K562 (cell line): ENCODE data around the gene PARD3B. TPM values are rescaled to one million over a fixed set of nuclear protein-coding genes. Genes with fewer than 3 reads are reported as not detected.

Experiments
- ATAC-seq: fragments of 200-7000 bp; cut with Tn5 transposase; 3 replicates; pipeline ENCODE4 v1.9.1; 2020; ENCODE audit warnings: moderate library complexity
- BruUV-seq: library from RNA; stranded (reverse); fragments of 400-500 nt; replicated peaks from 2 replicates; lab custom pipeline; 2021; lab: Mats Ljungman, UMichigan
- CTCF ChIA-PET: fragments of 300-600 bp; formaldehyde crosslinking; extraction: SDS; loops from one replicate; lab custom pipeline; 2021; ENCODE audit warnings: low intra/inter-chr PET ratio; lab: Yijun Ruan, JAX
- POLR2A ChIA-PET: fragments of 300-600, 350-650 bp; sonication (Branson Sonifier 250); formaldehyde crosslinking; extraction: SDS; loops from one replicate; lab custom pipeline; 2021; ENCODE audit warnings: antibody characterized with exemption, inconsistent platforms; lab: Yijun Ruan, JAX
- DNase-seq, 4 experiments: peaks; one replicate each; pipeline versions ENCODE4 v3.0.0 to v3.0.0-alpha.2; 2011 to 2018; ENCODE audit warnings: low spot score in 3 of 4, mixed read lengths in 3 of 4; ENCODE audit errors: extremely low read depth in 1 of 4
- FAIRE-seq: peaks from 2 replicates; lab custom pipeline; 2011; peaks lifted over from hg19 to GRCh38; lab: Jason Lieb, UNC
- H2AFZ ChIP-seq: 2 replicates; pipeline ENCODE4 v1.6.0; 2011; ENCODE audit warnings: low read depth, low read length, control low read depth, inconsistent platforms
- H3K27ac ChIP-seq: fragments of 200-600 bp; 3 replicates; pipeline ENCODE4 v1.8.0; 2011; ENCODE audit warnings: low read depth, mild to moderate bottlenecking, control low read depth, inconsistent platforms, low read length, moderate library complexity, mixed read lengths; ENCODE audit errors: extremely low read depth
- H3K27me3 ChIP-seq, 2 experiments: fragments of 300-600 bp in 1 of 2; 2 replicates in 1 of 2; 3 replicates in 1 of 2; pipeline versions ENCODE4 v1.6.0 to v1.8.0; 2011; ENCODE audit warnings: inconsistent platforms in 2 of 2, low read length in 2 of 2, mild to moderate bottlenecking in 1 of 2, mixed read lengths in 1 of 2, moderate library complexity in 1 of 2; ENCODE audit not compliant: control insufficient read depth in 2 of 2, insufficient read depth in 2 of 2
- H3K36me3 ChIP-seq: fragments of 300-600 bp; 3 replicates; pipeline ENCODE4 v1.8.0; 2011; ENCODE audit warnings: mild to moderate bottlenecking, low read length, inconsistent platforms; ENCODE audit not compliant: control insufficient read depth, insufficient read depth
- H3K4me1 ChIP-seq, 2 experiments: fragments of 200-600 bp in 1 of 2; replicated peaks in 1 of 2; 2 replicates in 1 of 2; 3 replicates in 1 of 2; pipeline versions ENCODE4 v1.5.1 to v1.8.0; 2011; ENCODE audit warnings: inconsistent platforms in 2 of 2, low read length in 2 of 2, mild to moderate bottlenecking in 1 of 2, mixed read lengths in 1 of 2, moderate library complexity in 1 of 2; ENCODE audit not compliant: control insufficient read depth in 2 of 2, insufficient read depth in 2 of 2
- H3K4me2 ChIP-seq: 2 replicates; pipeline ENCODE4 v1.6.1; 2011; ENCODE audit warnings: low read length, control low read depth, inconsistent platforms, mixed read lengths; ENCODE audit not compliant: insufficient read depth
- H3K4me3 ChIP-seq: fragments of 200-600 bp; sonication (generic), shearing (Covaris generic); 2 replicates; pipeline ENCODE4 v1.5.1; 2016; ENCODE audit warnings: control low read depth, inconsistent platforms
- H3K79me2 ChIP-seq: fragments of 200-600 bp; 3 replicates; pipeline ENCODE4 v1.8.0; 2011; ENCODE audit warnings: low read length, inconsistent platforms; ENCODE audit not compliant: control insufficient read depth, insufficient read depth
- H3K9ac ChIP-seq, 2 experiments: 2 replicates each; pipeline versions ENCODE4 v1.6.0 to v1.6.1; 2011; ENCODE audit warnings: low read depth in 2 of 2, low read length in 2 of 2, control low read depth in 1 of 2, inconsistent platforms in 1 of 2, mild to moderate bottlenecking in 1 of 2, mixed read lengths in 1 of 2; ENCODE audit not compliant: insufficient read depth in 1 of 2
- H3K9me1 ChIP-seq: one replicate; pipeline ENCODE4 v1.6.0; 2011; ENCODE audit warnings: inconsistent platforms, mild to moderate bottlenecking, low read length, moderate library complexity; ENCODE audit not compliant: control insufficient read depth, insufficient read depth
- H3K9me3 ChIP-seq: replicated peaks from 2 replicates; pipeline ENCODE4 v1.5.1; 2011; ENCODE audit warnings: low read depth, low read length, inconsistent platforms; ENCODE audit not compliant: control insufficient read depth, insufficient read depth
- H4K20me1 ChIP-seq: replicated peaks from 2 replicates; pipeline ENCODE4 v1.6.1; 2011; ENCODE audit warnings: low read length, inconsistent platforms, mixed read lengths; ENCODE audit not compliant: control insufficient read depth, insufficient read depth
- ATF6 ChIP-seq: sonication (generic); formaldehyde crosslinking; IDR thresholded peaks from 2 replicates; pipeline ENCODE4 v1.4.0; 2020; ENCODE audit warnings: mild to moderate bottlenecking, missing genetic modification reagents
- BHLHE40 ChIP-seq: IDR thresholded peaks from 2 replicates; pipeline ENCODE4 v1.6.1; 2011; ENCODE audit warnings: low read length, improper control_type of control experiment
- CBX8 ChIP-seq: fragments of 200-600 bp; sonication (generic); IDR thresholded peaks from 2 replicates; pipeline ENCODE4 v1.6.1; 2012; ENCODE audit warnings: borderline replicate concordance, mixed run types, low read depth, mild to moderate bottlenecking, moderate library complexity, mixed read lengths, low read length, control low read depth, inconsistent platforms; ENCODE audit not compliant: poor library complexity, severe bottlenecking; ENCODE audit errors: extremely low read depth
- CC2D1A ChIP-seq: fragments of 450-650 bp; IDR thresholded peaks from 2 replicates; pipeline ENCODE4 v1.6.1; 2017; ENCODE audit warnings: mild to moderate bottlenecking
- CCAR2 ChIP-seq: fragments of 200-400 bp; formaldehyde crosslinking; IDR thresholded peaks from 2 replicates; pipeline ENCODE4 v1.6.1; 2017; ENCODE audit warnings: mild to moderate bottlenecking, low read depth, low read length
- CUX1 ChIP-seq: fragments of 200-800 bp; sonication (Bioruptor generic); IDR thresholded peaks from 2 replicates; pipeline ENCODE4 v1.6.1; 2016; ENCODE audit warnings: missing genetic modification characterization, missing compliant biosample characterization
- EGR1 ChIP-seq: fragments of 450-650 bp; conservative IDR thresholded peaks from 2 replicates; pipeline ENCODE4 v1.6.1; 2017; ENCODE audit warnings: mild to moderate bottlenecking
- ETV1 ChIP-seq: fragments of 450-650 bp; conservative IDR thresholded peaks from 2 replicates; pipeline ENCODE4 v1.6.1; 2016; ENCODE audit warnings: missing genetic modification characterization, control low read depth, low read depth, missing compliant biosample characterization
- FOXA1 ChIP-seq: fragments of 450-650 bp; IDR thresholded peaks from 2 replicates; pipeline ENCODE4 v1.6.1; 2016; ENCODE audit warnings: mild to moderate bottlenecking, borderline replicate concordance
- KLF16 ChIP-seq: IDR thresholded peaks from 2 replicates; pipeline ENCODE4 v1.6.1; 2016; ENCODE audit warnings: antibody characterized with exemption
- POLR3G ChIP-seq: IDR thresholded peaks from 2 replicates; pipeline ENCODE4 v1.6.1; 2011; ENCODE audit not compliant: insufficient read length, insufficient replicate concordance; ENCODE audit errors: extremely low read depth
- SRSF7 ChIP-seq: fragments of 200-400 bp; formaldehyde crosslinking; optimal IDR thresholded peaks from 2 replicates; pipeline ENCODE3; 2017; ENCODE audit warnings: mild to moderate bottlenecking, low read depth, low read length
- TAL1 ChIP-seq: fragments of 450-650 bp; IDR thresholded peaks from 2 replicates; pipeline ENCODE4 v1.6.1; 2016; ENCODE audit warnings: mild to moderate bottlenecking
- TCF3 ChIP-seq: sonication (generic); formaldehyde crosslinking; IDR thresholded peaks from 2 replicates; pipeline ENCODE4 v1.4.0; 2020; ENCODE audit warnings: mild to moderate bottlenecking, missing genetic modification reagents
- YY1 ChIP-seq, 3 experiments: IDR thresholded peaks; 2 replicates each; pipeline ENCODE4 v1.6.1; 2011; ENCODE audit warnings: low read length in 2 of 3, mild to moderate bottlenecking in 2 of 3, moderate library complexity in 2 of 3, borderline replicate concordance in 1 of 3, control low read depth in 1 of 3, low read depth in 1 of 3; ENCODE audit not compliant: insufficient read depth in 3 of 3, insufficient replicate concordance in 2 of 3, control insufficient read depth in 1 of 3, insufficient read length in 1 of 3; ENCODE audit errors: extremely low read depth in 1 of 3
- ZNF239 ChIP-seq: fragments of 250-450 bp; sonication (Bioruptor Pico); IDR thresholded peaks from 2 replicates; pipeline ENCODE4 v1.4.0; 2020; ENCODE audit warnings: mild to moderate bottlenecking
- WGBS: fragments of 100-300 bp; shearing (Covaris generic); methylation state at CpG from one replicate; pipeline ENCODE4 v1.1.6; 2016; ENCODE audit warnings: low coverage, mixed read lengths; ENCODE audit not compliant: insufficient coverage; ENCODE audit errors: missing lambda C conversion rate; 5-methylcytosine and 5-hydroxymethylcytosine counted together
- in situ Hi-C: fragments of 300-500 bp; cut with MboI; formaldehyde crosslinking; loops from 4 replicates; pipeline ENCODE4 v1.15.0; 2018; ENCODE audit warnings: inconsistent platforms, mixed read lengths
- intact Hi-C: fragments of 100-400 bp; cut with micrococcal nuclease; formaldehyde crosslinking; loops from 2 replicates; pipeline ENCODE4 v1.14.2; 2022
- polyA plus RNA-seq, 8 experiments: library from polyadenylated mRNA; depleted of rRNA in 4 of 8; stranded (reverse) in 5 of 8; unstranded in 3 of 8; fragments of >200 nt; fragmentation: Nextera tagmentation in 2 of 8; fragmentation: Illumina TruSeq in 1 of 8; extraction: Ambion mirVana in 2 of 8; extraction: Trizol in 1 of 8; gene quantifications; 2 replicates each; pipeline versions ENCODE4 v1.2.1 to v1.2.3, GENCODE V29; 2011 to 2014; ENCODE audit warnings: inconsistent platforms in 1 of 8, missing spikeins in 1 of 8
- total RNA-seq, 7 experiments: library from RNA; depleted of rRNA in 6 of 7; stranded (reverse); fragments of >200 nt in 6 of 7; fragmentation: Illumina TruSeq in 2 of 7; extraction: Trizol in 2 of 7; gene quantifications; 2 replicates each; pipeline versions ENCODE4 v1.2.1 to v1.2.3, GENCODE V29; 2011 to 2021; ENCODE audit warnings: low replicate concordance in 1 of 7

The PARD3B gene
- total and polyA plus RNA-seq, 9 of the 15 experiments (the other 6 are each of a cell fraction or from before 2014, with no cell fraction given), result 0.15 to 3.0 (median 1.1) TPM

- H3K27me3 ChIP-seq, result no peaks in the 10 kb centered on the region
- FAIRE-seq (no peak), DNase-seq (no peak), ATAC-seq (no peak)
- 0% methylated on average over 3 of the region's 3 CpGs for WGBS
- H3K79me2 ChIP-seq, result no peaks in the 10 kb centered on the region
- BruUV-seq, result no TSS peak
- H3K9ac ChIP-seq, result no peak overlapping the region
- intact Hi-C loops (no loop called here), in situ Hi-C loops (no loop called here)
- TF ChIP-seq ATF6 (CRISPR knock-in tag) (no peak), CCAR2 (no peak), KLF16 (no peak), SRSF7 (no peak), ZNF239 (no peak), CUX1 (CRISPR knock-in tag) (no peak), EGR1 (no peak), FOXA1 (no peak), CBX8 (no peak), TCF3 (CRISPR knock-in tag) (no peak), CC2D1A (no peak), POLR3G (no peak), TAL1 (no peak), YY1 (IDR thresholded peaks at IDR 0.05; ENCODE audit: borderline replicate concordance in 1 of 3, control insufficient read depth in 1 of 3, extremely low read depth in 1 of 3, insufficient read depth in 3 of 3, insufficient read length in 1 of 3, insufficient replicate concordance in 2 of 3, low read depth in 1 of 3, low read length in 2 of 3) (no peak), BHLHE40 (no peak), ETV1 (tag) (no peak)
- no peaks in the 10 kb centered on the region for H3K9me3 ChIP-seq
- no peaks in the 10 kb centered on the region for H4K20me1 ChIP-seq
- ChIA-PET CTCF (no interaction called here), POLR2A (no interaction called here)
- H3K4me2 ChIP-seq, result no peak overlapping the region
- no peak overlapping the region for H2AFZ ChIP-seq
- H3K36me3 ChIP-seq, result no peaks in the 10 kb centered on the region
- no peaks in the 10 kb centered on the region for H3K4me1 ChIP-seq
- no peak overlapping the region for H3K4me3 ChIP-seq
- H3K27ac ChIP-seq, result no peak overlapping the region
- H3K9me1 ChIP-seq, result no peaks in the 10 kb centered on the region
These were observed 186.7 kb downstream of the PARD3B start for GRCh38 chr2:204732019-204732418.
